Glutamatergic neuron (in vitro differentiated cells): ENCODE measurements around the gene BTNL8. TPM values are rescaled to one million over a fixed set of nuclear protein-coding genes. Genes with fewer than 3 reads are reported as not detected.

Experiments
- DNase-seq: peaks from one replicate; pipeline ENCODE4 v3.0.0; 2022
- H3K27ac Mint-ChIP-seq: one replicate; pipeline ENCODE4 v1.8.0; 2020; ENCODE audit warnings: mild to moderate bottlenecking, mixed read lengths, inconsistent platforms; ENCODE audit not compliant: unreplicated experiment
- H3K27me3 Mint-ChIP-seq: one replicate; pipeline ENCODE4 v1.8.0; 2020; ENCODE audit warnings: mild to moderate bottlenecking, moderate library complexity, mixed read lengths, inconsistent platforms; ENCODE audit not compliant: unreplicated experiment
- H3K36me3 Mint-ChIP-seq: one replicate; pipeline ENCODE4 v1.8.0; 2020; ENCODE audit warnings: mild to moderate bottlenecking, mixed read lengths, inconsistent platforms; ENCODE audit not compliant: unreplicated experiment
- H3K4me1 Mint-ChIP-seq: one replicate; pipeline ENCODE4 v1.8.0; 2020; ENCODE audit warnings: mild to moderate bottlenecking, low read depth, mixed read lengths, inconsistent platforms; ENCODE audit not compliant: unreplicated experiment
- H3K4me3 Mint-ChIP-seq: one replicate; pipeline ENCODE4 v1.8.0; 2020; ENCODE audit warnings: mild to moderate bottlenecking, mixed read lengths, inconsistent platforms; ENCODE audit not compliant: unreplicated experiment
- H3K9me3 Mint-ChIP-seq: one replicate; pipeline ENCODE4 v1.8.0; 2020; ENCODE audit warnings: mild to moderate bottlenecking, moderate library complexity, mixed read lengths, inconsistent platforms; ENCODE audit not compliant: unreplicated experiment
- total RNA-seq: library from RNA; stranded (reverse); fragmentation: NEBNext Ultra II Directional; extraction: Animal tissue kit (Norgen Biotek cat#: 25700); gene quantifications from one replicate; pipeline ENCODE4 v1.2.1, GENCODE V29; 2021; ENCODE audit not compliant: unreplicated experiment
- TF ChIP-seq, protein P1 (sequence below): fragments of 200-600 bp; sonication (generic); IDR thresholded peaks from one replicate; pipeline ENCODE4 v1.5.0; 2021; ENCODE audit not compliant: partially characterized antibody, unreplicated experiment

BTNL8 gene
- total RNA-seq, 1 donor from 2014 or later = not detected

GRCh38 chr5:180853121-180853847 is 45.7 kb upstream of the BTNL8 start:
- DNase-seq = no peak
- peaks cover 5% of the 10 kb centered on the region for H3K4me1 Mint-ChIP-seq
- TF ChIP-seq, protein P1, sequence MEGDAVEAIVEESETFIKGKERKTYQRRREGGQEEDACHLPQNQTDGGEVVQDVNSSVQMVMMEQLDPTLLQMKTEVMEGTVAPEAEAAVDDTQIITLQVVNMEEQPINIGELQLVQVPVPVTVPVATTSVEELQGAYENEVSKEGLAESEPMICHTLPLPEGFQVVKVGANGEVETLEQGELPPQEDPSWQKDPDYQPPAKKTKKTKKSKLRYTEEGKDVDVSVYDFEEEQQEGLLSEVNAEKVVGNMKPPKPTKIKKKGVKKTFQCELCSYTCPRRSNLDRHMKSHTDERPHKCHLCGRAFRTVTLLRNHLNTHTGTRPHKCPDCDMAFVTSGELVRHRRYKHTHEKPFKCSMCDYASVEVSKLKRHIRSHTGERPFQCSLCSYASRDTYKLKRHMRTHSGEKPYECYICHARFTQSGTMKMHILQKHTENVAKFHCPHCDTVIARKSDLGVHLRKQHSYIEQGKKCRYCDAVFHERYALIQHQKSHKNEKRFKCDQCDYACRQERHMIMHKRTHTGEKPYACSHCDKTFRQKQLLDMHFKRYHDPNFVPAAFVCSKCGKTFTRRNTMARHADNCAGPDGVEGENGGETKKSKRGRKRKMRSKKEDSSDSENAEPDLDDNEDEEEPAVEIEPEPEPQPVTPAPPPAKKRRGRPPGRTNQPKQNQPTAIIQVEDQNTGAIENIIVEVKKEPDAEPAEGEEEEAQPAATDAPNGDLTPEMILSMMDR = no peak
- no peak overlapping the region for H3K4me3 Mint-ChIP-seq
- no peaks in the 10 kb centered on the region for H3K27me3 Mint-ChIP-seq
- H3K27ac Mint-ChIP-seq = no peak overlapping the region
- H3K36me3 Mint-ChIP-seq = peaks cover 36% of the 10 kb centered on the region
- peaks cover 6% of the 10 kb centered on the region for H3K9me3 Mint-ChIP-seq

- Mint-ChIP-seq H3K4me3 (no peak overlapping the region), H3K27me3 (no peaks in the 10 kb centered on the region), H3K36me3 (peaks cover 30% of the 10 kb centered on the region), H3K27ac (no peak overlapping the region), H3K4me1 (peaks cover 5% of the 10 kb centered on the region), H3K9me3 (peaks cover 6% of the 10 kb centered on the region)
- TF ChIP-seq, protein P1 = no peak
- DNase-seq = no peak
These were observed 45.1 kb upstream of the BTNL8 start for GRCh38 chr5:180853848-180854176.

- Mint-ChIP-seq H3K27me3 (peaks cover 3% of the 10 kb centered on the region), H3K9me3 (no peaks in the 10 kb centered on the region), H3K4me1 (peaks cover 9% of the 10 kb centered on the region), H3K4me3 (no peak overlapping the region), H3K27ac (no peak overlapping the region), H3K36me3 (no peaks in the 10 kb centered on the region)
- TF ChIP-seq, protein P1 = no peak
- DNase-seq = no peak
These were observed 40.4 kb upstream of the BTNL8 start for GRCh38 chr5:180858586-180858985.

DNA sequence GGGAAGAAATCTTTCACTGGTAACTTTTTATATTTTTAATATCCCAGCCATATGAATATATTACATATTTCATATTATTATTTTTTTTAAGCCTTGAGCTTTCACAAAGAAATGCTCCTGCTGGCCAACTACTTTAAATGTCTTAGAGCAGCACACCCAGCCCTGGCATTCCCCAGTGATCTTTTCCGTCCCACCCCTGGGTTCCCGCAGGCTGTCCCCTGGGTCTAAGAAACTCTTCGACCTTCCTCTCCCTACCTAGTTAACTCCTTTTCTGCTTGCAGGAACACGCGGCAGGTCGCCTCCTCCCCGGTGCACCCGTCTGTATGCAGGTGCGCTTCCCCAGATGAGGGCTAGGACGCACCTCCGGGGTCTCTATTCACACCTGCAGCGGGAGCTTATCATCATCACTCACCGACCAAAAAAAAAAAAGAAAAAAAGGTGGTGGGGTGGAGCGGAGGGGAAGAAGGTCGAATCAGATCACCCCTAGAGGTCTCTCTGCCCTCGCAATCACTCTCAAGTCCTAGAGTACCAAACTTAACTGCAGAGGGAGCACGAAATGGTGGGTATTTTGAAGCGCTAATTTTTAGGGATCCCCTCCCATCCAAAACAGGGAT is 38.6 kb upstream of the BTNL8 start:
- peak overlapping the region; percentile 81 for H3K27ac Mint-ChIP-seq
- TF ChIP-seq, protein P1 = peak; percentile 8

More for the DNA sequence above, 38.6 kb upstream of the BTNL8 start:
- Mint-ChIP-seq H3K27me3 (peaks cover 3% of the 10 kb centered on the region), H3K36me3 (no peaks in the 10 kb centered on the region), H3K4me1 (peaks cover 9% of the 10 kb centered on the region), H3K4me3 (peak overlapping the region; percentile 94), H3K9me3 (no peaks in the 10 kb centered on the region)
- no peak for DNase-seq
